Measurements from ENCODE around the gene HIPK2.

The HIPK2 gene

DNA sequence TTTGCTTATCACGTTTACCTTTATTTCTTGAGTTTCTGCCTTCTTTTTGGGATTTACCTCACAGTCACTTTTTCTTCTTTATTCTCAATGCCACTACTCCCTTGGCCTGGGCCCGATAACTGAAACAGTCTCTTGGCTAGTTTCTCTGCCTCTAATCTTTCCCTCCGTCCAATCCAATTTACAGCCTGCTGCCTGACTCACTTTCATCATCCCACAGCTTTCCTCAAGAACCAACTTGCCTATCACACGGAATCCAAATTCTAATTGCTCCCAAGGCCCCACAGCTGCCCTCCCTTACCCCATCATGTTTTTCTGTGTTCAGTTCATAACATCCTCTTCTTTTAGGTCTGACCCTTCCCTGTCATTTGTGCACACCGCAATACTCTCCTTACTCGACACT, 121.4 kb downstream of the HIPK2 start:
- Histone ChIP-seq H3K36me3 (ENCODE audit: insufficient read depth, low read length) (no peaks in the 10 kb centered on the region), H3K4me1 (ENCODE audit: insufficient read depth, low read length) (peaks cover 47% of the 10 kb centered on the region), H3K9me3 (ENCODE audit: low read length) (no peaks in the 10 kb centered on the region), H2AFZ (ENCODE audit: low read depth, low read length) (no peak overlapping the region), H3K4me3 (ENCODE audit: low read length) (no peak overlapping the region), H3K27me3 (ENCODE audit: insufficient read depth, low read length) (no peaks in the 10 kb centered on the region)

DNA sequence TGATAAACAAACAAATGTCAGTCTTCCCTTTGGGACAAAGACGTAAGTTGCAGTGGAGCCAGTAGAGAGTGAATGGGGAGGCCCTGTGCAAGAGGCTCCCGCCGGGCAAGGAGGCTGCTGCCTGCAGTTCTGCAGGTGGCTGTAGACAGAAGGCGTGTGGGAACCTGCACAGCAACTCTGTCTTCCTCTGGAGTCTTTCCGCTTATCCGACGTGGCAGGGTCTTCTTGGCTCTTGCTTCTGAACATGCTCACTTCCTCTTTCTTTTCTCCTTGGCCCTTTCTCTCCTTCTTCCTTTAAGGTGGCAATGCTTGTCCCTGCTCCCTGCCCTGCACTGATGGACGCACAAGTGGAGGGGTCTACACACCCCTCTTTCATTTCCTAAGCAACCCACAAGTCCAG, 122.5 kb downstream of the HIPK2 start:
- H2AFZ ChIP-seq (ENCODE audit: low read depth, low read length) = no peak overlapping the region
- no peaks in the 10 kb centered on the region for H3K27me3 ChIP-seq (ENCODE audit: insufficient read depth, low read length)
- H3K9me3 ChIP-seq (ENCODE audit: low read length) = no peaks in the 10 kb centered on the region
- no peaks in the 10 kb centered on the region for H3K36me3 ChIP-seq (ENCODE audit: insufficient read depth, low read length)
- peaks cover 46% of the 10 kb centered on the region for H3K4me1 ChIP-seq (ENCODE audit: insufficient read depth, low read length)
- no peak overlapping the region for H3K4me3 ChIP-seq (ENCODE audit: low read length)

DNA sequence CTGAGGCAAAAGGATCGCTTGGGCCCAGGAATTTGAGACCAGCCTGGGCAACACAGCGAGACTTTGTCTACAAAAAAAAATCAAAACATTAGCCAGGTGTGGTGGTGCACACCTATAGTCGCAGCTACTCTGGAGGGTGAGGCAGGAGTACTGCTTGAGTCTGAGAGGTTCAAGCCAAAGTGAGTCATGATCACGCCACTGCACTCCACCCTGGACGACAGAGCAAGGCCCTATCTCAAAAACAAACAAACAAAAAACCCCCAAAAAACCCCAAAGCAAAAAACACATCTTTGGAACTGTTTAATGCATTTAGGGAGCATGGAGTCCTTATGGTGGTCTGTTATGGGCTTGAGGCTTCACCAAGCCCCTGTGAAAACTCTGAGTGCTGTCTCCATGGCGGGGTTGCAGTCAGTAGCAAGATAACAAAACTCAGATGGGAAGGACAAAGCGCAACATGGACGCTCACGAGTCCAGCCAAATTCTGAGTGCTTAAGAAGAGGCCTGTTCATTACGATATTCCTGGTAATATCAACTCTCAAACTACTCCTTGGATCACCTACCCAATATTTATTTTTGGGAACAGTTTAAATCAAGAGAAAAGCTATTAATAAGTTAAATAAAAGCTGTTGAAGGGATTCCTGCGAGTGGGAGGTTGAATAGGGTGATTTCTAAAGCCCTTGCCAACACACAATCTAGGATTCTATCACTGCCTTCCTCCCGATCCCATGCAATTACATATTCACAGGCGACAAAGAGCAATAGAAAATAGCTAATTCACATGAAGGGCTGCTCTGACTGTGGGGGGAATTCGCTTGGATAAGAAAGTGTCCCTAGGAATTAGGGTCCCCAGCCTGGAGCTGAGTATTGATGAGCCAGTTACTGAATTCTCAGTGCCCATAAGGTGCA, 123.3 kb downstream of the HIPK2 start:
- Histone ChIP-seq H3K4me3 (ENCODE audit: low read length) (no peak overlapping the region), H3K36me3 (ENCODE audit: insufficient read depth, low read length) (no peaks in the 10 kb centered on the region), H3K27me3 (ENCODE audit: insufficient read depth, low read length) (no peaks in the 10 kb centered on the region), H3K4me1 (ENCODE audit: insufficient read depth, low read length) (peaks cover 39% of the 10 kb centered on the region), H2AFZ (ENCODE audit: low read depth, low read length) (no peak overlapping the region), H3K9me3 (ENCODE audit: low read length) (no peaks in the 10 kb centered on the region)

DNA sequence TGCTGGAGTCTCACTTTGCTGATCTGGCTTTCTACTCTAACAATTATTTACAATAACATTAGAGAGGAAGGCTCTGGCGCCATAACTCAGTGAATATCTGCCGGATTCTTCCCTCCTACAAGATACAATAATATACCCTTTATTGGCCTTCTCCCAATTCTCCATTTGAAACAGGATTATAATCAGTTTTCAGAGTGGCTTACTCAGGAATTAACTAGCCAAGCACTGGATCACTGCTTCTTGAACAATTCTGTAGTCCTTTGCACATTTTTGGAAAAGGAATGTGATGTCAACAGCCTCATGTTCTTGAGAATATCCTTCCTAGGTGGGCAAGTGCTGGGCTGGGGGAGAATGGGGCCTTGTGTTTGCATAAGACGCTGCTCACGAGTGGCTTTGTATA, 125.9 kb downstream of the HIPK2 start:
- Histone ChIP-seq H3K27me3 (ENCODE audit: insufficient read depth, low read length) (no peaks in the 10 kb centered on the region), H3K9me3 (ENCODE audit: low read length) (no peaks in the 10 kb centered on the region), H3K36me3 (ENCODE audit: insufficient read depth, low read length) (no peaks in the 10 kb centered on the region), H2AFZ (ENCODE audit: low read depth, low read length) (no peak overlapping the region), H3K4me1 (ENCODE audit: insufficient read depth, low read length) (peaks cover 47% of the 10 kb centered on the region), H3K4me3 (ENCODE audit: low read length) (no peak overlapping the region)

DNA sequence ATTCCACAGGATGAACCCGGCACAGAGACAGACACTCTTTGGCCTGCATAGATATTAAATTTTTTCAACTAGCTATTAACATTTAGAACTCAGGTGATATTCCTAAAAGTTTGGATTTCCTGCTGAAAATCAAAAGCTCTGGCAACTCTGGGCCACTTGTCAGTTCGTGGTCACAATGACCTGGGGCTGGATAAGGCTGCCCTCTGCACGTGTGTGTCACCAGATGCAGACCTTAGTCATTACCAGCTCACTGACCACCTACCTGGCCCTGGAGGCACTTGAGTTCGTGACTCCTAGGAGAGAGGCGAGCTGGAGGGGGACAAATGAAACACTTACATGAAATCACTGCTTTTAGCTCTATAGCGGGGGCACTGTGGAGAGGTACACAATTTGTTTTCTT, 126.5 kb downstream of the HIPK2 start:
- no peaks in the 10 kb centered on the region for H3K9me3 ChIP-seq (ENCODE audit: low read length)
- peaks cover 47% of the 10 kb centered on the region for H3K4me1 ChIP-seq (ENCODE audit: insufficient read depth, low read length)
- no peak overlapping the region for H2AFZ ChIP-seq (ENCODE audit: low read depth, low read length)
- H3K27me3 ChIP-seq (ENCODE audit: insufficient read depth, low read length) = no peaks in the 10 kb centered on the region
- no peak overlapping the region for H3K4me3 ChIP-seq (ENCODE audit: low read length)
- no peaks in the 10 kb centered on the region for H3K36me3 ChIP-seq (ENCODE audit: insufficient read depth, low read length)

DNA sequence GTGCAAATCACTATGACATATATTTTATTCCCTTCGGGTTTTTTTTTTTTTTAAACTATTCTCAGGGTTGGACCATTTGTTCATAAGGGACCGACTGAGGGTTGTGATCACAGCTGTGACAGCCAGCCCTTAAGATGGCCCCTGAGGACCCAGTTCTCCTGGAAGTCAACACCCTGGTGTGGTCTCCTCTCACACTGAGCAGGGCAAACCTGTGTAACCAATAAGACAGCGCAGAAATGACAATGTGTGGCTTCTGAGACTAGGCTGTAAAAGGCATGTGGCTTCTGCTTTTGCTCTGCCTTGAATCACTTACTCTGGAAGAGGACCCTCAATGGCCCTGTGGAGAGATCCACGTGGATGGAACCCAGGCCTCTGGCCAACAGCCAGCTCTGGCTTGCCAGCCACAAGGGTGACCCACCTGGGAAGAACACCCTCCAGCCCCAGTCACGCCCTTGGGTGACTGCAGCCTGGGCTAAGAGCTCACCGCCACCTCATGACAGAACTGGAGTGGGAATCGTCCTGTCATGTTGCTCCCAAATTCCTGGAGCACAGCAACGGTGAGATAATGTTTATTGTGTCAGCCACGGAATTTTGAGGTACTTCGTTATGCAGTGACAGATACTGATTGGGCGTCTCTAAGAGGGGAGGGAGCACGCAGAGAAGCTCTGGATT, 127.2 kb downstream of the HIPK2 start:
- Histone ChIP-seq H3K9me3 (ENCODE audit: low read length) (no peaks in the 10 kb centered on the region), H2AFZ (ENCODE audit: low read depth, low read length) (no peak overlapping the region), H3K4me3 (ENCODE audit: low read length) (no peak overlapping the region), H3K36me3 (ENCODE audit: insufficient read depth, low read length) (no peaks in the 10 kb centered on the region), H3K27me3 (ENCODE audit: insufficient read depth, low read length) (no peaks in the 10 kb centered on the region), H3K4me1 (ENCODE audit: insufficient read depth, low read length) (peaks cover 47% of the 10 kb centered on the region)

DNA sequence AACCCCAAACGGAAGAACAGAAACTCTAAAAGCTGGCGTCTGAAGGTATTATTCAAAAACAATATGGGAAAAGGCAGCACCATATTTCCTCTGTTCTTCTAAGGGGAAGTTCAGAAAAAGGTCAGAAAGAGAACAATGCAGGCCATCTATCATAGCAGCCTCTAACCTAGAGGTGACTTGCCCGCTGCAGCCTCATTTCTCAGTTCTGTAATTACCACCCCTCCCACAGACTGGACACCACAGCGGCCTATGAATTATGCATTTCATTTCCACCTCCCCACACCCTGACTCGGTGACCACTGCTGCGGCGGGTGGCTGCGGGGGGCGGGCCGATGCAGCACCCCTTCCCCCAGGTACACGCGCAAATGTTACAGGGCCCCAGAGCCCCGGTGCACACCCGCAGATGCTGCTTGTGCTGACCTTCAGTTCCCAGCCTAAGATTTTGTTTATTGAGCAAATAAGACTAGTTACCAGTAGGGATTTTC, 128.8 kb downstream of the HIPK2 start:
- Histone ChIP-seq H3K9me3 (ENCODE audit: low read length) (no peaks in the 10 kb centered on the region), H3K4me1 (ENCODE audit: insufficient read depth, low read length) (peaks cover 38% of the 10 kb centered on the region), H3K4me3 (ENCODE audit: low read length) (no peak overlapping the region), H3K27me3 (ENCODE audit: insufficient read depth, low read length) (no peaks in the 10 kb centered on the region), H2AFZ (ENCODE audit: low read depth, low read length) (no peak overlapping the region), H3K36me3 (ENCODE audit: insufficient read depth, low read length) (no peaks in the 10 kb centered on the region)

DNA sequence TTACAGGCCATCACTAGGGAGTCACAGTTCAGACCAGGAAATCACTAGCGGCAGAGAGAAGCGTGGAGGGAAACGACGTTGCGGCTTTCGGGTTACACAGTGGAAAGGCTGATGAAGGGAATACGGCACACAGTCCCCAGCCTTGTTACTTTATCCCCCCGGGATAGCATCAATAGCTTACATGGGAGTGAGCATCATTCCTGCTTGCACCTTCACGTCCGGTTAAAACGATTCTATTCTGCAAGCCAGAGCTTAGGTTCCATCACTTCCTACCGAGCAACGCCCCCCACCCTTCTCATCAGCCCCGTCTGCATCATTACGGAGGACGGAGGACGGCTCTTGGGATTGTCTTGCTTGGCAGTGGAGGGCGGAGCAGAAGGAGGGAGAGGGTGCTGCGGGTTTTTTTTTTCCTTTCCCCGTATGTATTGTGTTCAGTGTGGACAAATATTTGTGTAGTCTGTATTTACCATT, 129.4 kb downstream of the HIPK2 start:
- no peaks in the 10 kb centered on the region for H3K9me3 ChIP-seq (ENCODE audit: low read length)
- no peak overlapping the region for H3K4me3 ChIP-seq (ENCODE audit: low read length)
- H3K27me3 ChIP-seq (ENCODE audit: insufficient read depth, low read length) = no peaks in the 10 kb centered on the region
- no peaks in the 10 kb centered on the region for H3K36me3 ChIP-seq (ENCODE audit: insufficient read depth, low read length)
- H2AFZ ChIP-seq (ENCODE audit: low read depth, low read length) = no peak overlapping the region
- peaks cover 38% of the 10 kb centered on the region for H3K4me1 ChIP-seq (ENCODE audit: insufficient read depth, low read length)

DNA sequence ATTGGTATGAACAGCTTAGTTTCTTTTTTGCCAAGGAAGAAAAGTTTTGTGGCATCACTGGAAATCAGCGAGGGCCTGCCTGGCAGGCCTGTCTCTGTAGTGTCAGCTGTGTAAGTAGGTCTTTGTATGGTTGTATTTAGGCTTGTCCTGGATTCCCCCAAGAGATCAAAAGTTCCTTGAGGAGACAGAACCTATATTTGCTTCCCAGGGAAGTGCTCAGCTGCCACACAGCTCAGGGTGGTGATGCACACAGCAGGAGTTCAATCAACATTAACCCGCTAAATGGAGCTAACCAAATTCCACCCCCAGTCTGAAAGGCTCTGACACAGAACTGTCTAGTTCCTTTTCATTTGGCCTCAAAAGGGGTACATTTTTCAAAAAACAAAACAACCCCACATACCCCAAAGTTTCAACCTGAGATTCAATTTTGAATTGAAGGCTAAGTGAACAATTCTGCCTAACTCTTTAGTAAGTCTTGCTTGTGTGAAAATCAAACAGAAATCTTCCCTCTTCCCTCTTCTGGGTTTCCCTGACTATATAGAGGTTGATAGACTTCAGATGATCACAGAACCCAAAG, 129.9 kb downstream of the HIPK2 start:
- H3K9me3 ChIP-seq (ENCODE audit: low read length) = no peaks in the 10 kb centered on the region
- no peaks in the 10 kb centered on the region for H3K27me3 ChIP-seq (ENCODE audit: insufficient read depth, low read length)

DNA sequence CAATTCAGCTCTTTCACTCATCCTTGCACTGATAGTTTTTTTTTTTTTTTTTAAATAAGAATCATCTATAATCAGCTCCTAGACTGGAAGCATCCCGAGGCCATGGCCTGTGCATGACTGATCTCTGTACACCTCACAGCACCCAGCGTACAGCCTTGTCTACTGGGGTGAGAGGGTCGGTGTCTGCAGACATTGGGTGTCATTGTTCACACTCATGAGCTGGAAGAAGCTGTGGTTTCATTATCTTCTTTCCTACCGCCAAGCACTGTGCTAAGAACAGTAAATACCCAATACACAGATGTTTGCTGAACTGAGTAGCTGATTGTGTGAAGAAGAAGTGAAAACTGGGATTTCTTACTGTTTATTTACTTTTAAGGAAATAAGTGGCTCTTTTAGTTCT, 130.7 kb downstream of the HIPK2 start:
- H3K4me3 ChIP-seq (ENCODE audit: low read length) = no peak overlapping the region
- no peaks in the 10 kb centered on the region for H3K9me3 ChIP-seq (ENCODE audit: low read length)
- H3K36me3 ChIP-seq (ENCODE audit: insufficient read depth, low read length) = peaks cover 10% of the 10 kb centered on the region
- H3K4me1 ChIP-seq (ENCODE audit: insufficient read depth, low read length) = peaks cover 30% of the 10 kb centered on the region
- H2AFZ ChIP-seq (ENCODE audit: low read depth, low read length) = no peak overlapping the region
- no peaks in the 10 kb centered on the region for H3K27me3 ChIP-seq (ENCODE audit: insufficient read depth, low read length)

More for the DNA sequence above, 129.9 kb downstream of the HIPK2 start:
- H3K36me3 ChIP-seq (ENCODE audit: insufficient read depth, low read length) = peaks cover 2% of the 10 kb centered on the region
- no peak overlapping the region for H2AFZ ChIP-seq (ENCODE audit: low read depth, low read length)
- H3K4me1 ChIP-seq (ENCODE audit: insufficient read depth, low read length) = peaks cover 36% of the 10 kb centered on the region
- H3K4me3 ChIP-seq (ENCODE audit: low read length) = no peak overlapping the region

DNA sequence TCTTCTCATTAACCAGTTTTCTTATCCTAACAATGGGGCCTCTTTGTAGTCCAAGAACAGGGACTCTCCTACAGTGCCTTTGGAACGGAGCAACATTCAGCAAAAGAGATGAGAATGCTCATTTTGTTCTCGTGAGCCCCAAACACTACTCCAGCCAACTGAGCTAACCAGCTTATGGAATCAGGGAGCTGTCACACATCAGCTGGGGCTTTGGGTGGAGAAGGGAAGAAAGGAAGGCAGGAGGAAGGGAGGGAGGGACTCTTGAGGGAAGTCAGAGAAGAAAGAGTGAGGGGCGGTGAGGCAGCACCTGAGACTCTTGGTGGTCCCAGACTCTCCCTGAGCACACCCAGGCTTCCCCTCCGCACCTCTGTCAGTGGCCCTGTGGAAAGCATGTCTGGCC, 131.2 kb downstream of the HIPK2 start:
- Histone ChIP-seq H2AFZ (ENCODE audit: low read depth, low read length) (no peak overlapping the region), H3K36me3 (ENCODE audit: insufficient read depth, low read length) (peaks cover 10% of the 10 kb centered on the region), H3K4me1 (ENCODE audit: insufficient read depth, low read length) (peaks cover 25% of the 10 kb centered on the region), H3K4me3 (ENCODE audit: low read length) (no peak overlapping the region), H3K27me3 (ENCODE audit: insufficient read depth, low read length) (no peaks in the 10 kb centered on the region), H3K9me3 (ENCODE audit: low read length) (no peaks in the 10 kb centered on the region)

DNA sequence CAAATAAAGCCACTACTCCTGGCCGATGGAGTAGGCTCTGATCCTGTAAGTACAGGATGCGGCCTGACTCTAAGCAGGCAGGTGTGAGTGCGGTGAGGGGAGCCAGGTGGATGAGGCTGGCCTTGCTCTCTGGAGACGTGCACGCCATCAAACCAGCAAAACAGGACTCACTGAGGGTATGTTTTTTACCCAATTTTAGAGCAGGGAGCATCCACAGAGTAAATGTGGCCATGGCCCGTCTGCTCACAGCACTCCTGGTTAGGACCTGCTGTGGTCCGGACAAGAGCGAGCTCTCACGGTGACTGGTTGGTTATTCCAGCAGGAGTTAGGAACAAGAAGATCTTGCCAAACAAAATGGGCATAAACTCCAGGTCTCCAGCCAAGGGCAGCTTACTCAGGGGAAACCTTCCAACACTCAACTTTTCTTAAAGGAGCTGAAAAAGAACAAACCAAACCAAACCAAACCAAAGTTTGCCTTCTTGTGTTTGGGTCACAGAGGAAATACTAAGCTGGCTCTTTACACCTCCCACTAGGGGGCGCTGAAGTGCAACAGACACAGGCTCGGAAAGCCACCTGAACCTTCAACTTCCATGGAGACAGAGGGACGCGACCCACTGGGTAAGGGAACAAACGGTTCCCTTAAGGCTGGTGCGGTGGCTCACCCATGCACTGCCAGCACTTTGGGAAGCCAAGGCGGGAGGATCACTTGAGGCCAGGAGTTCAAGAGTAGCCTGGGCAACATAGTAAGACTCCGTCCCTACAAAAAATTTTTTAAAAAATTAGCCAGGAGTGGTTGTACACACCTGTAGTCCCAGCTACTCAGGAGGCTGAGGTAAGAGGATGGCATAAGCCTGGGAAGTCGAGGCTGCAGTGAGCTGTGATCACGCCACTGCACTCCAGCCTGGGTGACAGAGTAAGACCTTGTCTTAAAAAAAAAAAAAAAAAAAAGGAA, 131.9 kb downstream of the HIPK2 start:
- Histone ChIP-seq H3K4me1 (ENCODE audit: insufficient read depth, low read length) (peaks cover 20% of the 10 kb centered on the region), H3K9me3 (ENCODE audit: low read length) (no peaks in the 10 kb centered on the region), H3K36me3 (ENCODE audit: insufficient read depth, low read length) (peaks cover 10% of the 10 kb centered on the region), H3K27me3 (ENCODE audit: insufficient read depth, low read length) (no peaks in the 10 kb centered on the region), H2AFZ (ENCODE audit: low read depth, low read length) (no peak overlapping the region), H3K4me3 (ENCODE audit: low read length) (no peak overlapping the region)
